NCI-H345 treated with DMSO at 0.1 percent for 48 hours (cell line): ENCODE data around the gene RCAN2.

Source experiments
- DNase-seq: peaks from one replicate; lab custom pipeline; 2025; ENCODE audit not compliant: unreplicated experiment; lab: John Stamatoyannopoulos, UW

RCAN2 gene

DNA sequence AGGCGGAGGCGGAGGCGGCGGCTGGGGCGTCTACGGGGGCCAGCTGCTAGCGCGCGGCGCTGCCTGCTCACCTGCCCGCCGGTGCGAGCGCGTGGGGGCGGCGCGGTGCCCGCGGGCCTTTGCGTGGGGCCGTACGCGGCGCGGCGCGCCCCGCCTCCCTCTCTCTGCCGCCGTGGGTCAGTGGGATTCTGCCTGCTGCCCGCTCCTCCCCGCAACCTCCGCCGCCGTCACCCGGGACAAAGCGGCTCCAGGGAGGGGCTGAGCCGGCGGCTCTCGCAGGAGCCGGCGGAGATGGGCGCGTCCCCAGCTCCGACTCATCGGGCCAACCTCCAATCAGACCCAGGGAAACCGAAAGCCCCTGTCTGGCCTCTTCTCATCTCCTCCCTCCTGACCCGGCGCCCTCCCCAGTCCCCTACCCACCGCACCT lies at the start of gene RCAN2:
Gene RCAN2, minus strand, starts transcription at position 249 of the 427 bp plus-strand sequence.
- DNase-seq, result peak; percentile 41

DNA sequence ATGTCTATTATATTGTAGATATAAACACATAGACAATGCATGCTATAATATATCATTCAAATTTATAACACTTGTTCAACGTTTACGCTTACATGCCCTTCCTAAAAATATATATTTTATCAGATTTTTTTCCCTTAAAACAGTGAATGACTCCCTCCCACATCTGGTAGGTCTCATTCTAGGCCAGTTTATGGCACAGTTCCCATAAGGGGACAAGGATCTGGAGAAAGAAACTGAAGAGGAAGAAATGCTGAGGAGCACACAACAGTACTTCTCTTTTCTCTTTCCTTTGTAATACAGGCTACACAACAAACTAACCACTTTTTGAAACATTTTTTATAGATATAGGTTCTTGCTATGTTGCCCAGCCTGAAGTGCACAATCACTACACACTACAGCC lies 48.6 kb upstream of the RCAN2 start:
- DNase-seq, result no peak

DNA sequence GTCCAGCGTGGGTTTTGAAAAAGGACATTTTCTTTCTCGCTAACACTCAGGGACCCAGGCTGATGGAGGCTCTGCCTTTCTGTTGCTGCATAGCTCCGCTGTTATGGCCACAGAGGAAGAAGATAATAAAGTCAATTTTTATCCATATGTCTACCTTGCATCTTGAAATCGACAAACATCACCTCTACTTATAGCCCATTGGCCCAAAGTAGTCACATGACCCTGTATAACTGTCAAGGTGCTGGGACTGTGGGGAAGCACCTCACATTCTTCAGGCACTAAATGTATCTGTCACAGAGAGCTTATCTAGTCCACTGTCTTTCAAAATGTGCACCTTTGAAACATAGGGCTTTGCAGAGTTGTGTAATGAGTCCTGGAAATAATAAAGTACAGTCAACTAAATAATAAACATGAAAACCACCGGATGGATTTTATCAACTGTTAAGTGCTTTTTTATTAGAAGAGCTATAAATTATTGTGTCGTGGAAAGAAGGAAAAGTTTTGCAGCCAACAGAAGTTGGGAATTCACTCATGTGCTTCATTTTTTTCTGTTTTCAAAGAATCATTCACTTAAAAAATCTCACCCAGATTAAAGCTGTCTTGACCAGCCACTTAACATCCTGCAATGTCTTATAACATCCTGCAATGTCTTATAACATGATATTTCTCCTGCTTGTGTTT lies 47.7 kb upstream of the RCAN2 start:
- no peak for DNase-seq

DNA sequence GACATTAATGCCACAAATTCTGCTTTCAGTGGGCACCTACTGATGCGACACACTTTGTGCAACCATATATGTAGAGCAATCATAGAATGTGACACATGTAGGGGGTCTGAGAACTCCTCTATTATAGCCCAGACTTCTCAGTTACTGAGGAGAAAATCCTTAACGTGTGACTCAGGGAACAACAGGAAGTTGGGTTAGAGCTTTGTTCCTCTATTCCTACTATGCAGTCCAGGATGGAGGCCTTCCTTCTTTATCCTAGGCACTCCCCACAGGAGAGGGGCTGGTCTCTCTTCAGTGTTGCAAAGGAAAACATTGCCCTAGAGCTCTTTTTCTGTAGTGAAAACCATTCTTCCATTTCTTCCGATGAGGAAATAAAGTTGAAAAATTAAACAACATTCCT lies 39.6 kb upstream of the RCAN2 start:
- no peak for DNase-seq

DNA sequence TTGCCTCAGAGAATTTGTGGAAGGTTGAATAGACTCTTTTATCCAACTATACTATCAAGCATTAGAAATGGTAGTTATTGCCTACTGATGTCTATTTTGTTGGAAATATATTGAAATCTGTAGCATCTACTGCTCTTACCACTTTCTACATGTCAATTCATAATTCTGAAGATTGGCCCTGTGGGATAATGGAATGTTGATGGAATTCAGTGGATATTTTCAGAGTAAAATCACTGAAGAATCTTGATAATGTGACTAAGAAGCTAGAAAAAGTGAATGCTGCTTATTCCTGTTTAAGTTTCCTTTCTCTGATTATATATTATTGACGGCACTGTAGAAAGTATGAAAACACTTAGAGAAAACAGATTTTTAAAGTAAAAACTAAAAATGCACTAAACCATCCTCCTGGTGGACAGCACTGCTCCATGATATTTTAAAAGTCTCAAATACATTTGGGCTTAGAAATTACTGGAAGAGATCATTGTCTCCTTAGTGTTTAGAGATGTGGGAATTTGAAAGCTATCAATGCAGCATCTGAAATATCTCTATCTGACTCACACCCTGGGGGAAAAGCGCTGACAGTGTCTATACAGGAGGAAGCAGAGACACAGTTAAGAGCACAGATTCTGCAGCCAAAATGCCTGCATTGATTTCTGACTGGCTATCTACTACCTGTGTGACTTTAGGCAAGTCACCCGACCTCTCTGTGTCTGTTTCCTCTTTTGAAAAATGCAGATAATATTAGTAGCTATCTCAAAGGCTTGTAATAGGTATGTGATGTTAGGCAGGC lies 37.9 kb upstream of the RCAN2 start:
- DNase-seq, result no peak

DNA sequence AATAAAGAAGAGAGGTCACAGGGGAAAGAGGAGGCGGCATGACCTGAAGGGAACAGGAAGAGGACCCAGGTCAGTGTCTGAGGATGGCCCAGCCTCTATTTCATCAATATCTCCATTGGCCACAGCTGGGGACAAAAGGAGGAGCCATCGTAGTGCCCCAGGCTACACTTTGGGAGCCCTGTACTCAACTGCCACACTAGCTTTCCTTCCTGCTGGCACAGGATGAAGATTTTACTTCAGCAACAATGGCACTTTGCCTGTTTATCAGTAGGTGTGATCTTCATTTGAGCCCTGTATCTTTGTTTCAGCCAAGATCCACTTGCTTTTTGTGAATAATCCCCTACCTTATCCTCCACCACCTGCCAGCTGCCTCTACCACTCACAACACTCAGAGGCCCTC lies 35.4 kb upstream of the RCAN2 start:
- DNase-seq, result no peak

DNA sequence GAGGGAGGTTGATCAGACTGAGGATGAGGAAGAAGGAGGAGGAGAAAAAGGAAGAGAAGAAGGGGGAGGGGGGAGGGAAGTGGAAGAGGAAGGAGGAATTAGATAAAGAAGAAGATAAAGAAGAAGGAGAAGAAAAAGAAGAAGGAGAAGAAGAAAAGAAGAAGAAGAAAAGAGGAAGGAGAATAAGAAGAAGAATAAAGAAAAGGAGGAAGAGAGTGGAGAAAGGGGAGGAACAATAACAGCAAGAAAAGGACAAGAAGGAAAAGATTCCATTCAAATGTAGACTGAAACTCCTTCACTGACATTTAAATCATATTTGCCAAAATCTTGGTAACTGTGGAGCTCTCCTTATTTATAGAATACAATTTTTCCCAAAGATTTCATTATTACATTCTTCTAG lies 34.3 kb upstream of the RCAN2 start:
- no peak for DNase-seq

DNA sequence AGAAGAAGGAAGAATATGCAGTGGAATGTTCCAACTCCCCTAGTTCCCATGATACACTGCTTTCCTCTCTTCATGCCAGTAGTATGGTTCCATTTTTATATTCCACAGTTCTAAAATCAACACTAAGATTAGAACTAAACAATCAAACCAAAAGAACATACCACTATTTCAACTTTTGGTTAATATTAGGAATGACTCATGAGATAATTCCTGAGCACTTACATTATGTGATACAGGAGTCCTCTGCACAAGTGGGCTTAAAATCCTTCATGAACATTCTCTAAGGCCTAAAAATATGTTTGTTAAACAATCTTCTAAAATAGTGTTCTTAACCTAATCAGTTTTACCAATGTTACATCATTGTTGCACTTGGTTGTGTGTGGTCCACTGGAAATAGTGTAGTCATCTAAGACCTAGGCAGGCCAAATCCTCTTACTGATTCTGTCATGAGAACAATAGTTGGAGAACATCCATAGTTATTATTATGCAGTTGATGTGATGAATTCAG lies 30.3 kb upstream of the RCAN2 start:
- DNase-seq, result no peak

DNA sequence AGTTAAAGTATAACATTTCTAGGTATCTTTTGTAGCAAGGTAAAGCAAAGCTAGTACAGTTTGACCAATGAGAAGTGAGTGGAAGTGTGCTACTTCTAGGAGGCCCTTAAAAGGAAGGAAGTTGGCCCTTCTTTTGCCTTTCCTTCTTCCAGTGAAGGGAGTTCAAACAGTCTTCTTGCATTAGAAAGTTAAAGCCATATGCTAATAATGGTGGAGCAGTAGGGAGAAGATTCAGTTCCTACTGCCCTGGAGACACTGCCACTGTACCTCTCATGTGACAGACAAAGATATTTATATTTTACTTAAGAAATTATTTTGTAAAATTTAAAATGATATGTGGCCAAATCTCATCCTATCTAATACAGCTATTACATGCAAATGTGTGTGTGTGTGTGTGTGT lies 26.0 kb upstream of the RCAN2 start:
- no peak for DNase-seq

DNA sequence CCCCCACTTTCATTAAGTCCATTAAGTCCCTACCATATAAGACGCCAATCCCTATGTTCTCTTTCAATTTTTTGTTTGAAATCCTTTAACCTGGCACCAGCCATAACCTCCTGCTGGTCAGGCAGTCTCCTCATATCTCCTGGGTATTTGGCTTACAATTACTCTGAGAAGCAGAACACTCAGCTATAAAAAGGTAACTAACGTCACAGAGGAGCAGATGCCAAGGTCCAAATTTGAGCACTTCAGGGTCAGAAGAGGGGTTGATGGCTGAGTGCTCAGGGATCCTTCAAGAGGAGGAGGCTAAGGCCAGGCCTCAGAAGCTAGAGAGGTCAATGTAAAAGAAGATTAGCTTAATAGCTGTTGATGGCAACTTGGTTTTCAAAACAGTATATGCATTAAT lies 22.3 kb upstream of the RCAN2 start:
- no peak for DNase-seq

DNA sequence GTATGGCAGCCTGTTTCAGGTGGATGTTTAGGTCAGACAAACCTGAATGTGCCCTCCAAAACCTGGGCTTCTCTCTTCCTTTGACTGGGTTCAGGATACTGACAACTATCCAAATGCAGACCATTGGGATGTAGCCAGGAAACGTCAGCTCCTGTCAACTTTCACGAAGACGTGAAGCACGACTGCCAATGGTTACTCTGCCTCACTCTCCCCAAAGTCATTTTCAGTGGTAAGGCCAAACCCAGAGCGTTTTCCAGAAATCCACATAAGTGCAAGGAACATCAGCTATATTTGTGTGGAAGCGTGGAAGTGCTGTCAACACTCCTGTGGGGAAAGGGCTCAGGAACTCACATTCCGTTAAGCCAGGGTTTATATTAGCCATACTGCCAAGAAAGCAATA lies 20.1 kb upstream of the RCAN2 start:
- DNase-seq, result no peak

DNA sequence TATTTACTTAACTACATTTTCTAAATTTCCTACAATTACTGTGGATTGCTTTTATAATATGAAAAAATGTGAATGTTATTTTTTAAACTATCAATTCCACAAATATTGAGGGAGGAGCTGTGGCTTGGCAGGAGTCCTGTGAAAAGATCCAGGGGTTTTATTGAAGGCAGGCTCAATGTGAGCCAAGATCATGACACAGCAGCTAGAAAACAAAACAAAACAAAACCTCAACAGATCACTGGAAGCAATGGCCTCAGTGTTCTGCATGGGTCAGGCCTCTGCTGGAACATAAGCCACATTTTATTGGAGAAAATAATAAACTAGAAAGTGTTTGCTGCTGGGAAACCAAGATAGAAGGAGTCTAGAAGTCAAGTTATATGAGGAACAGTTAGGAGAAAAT lies 19.4 kb upstream of the RCAN2 start:
- no peak for DNase-seq

DNA sequence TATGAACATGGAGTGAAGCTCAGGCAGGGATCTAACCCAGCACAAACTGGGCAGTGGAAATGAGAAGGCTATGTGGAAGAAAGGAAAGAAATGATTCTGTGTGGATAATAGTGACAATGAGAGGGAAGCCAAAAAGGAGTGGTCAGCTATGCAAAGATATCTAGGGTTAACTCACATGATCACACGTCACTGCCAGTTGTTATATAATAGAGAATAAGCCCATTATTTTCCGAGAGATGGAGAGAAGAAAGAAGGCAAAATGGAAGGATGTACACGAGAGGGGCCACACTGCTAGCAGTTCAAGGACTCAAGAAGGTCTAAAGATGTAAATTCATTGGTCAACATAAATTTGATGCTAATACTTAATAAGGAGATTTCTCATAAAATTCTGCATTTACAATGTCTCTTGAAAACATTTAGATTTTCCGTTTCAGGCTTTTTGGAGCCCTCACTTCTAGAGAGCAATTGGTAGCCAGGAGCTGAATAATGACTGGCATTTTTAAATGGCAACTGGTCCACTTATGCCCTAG lies 18.8 kb upstream of the RCAN2 start:
- no peak for DNase-seq

DNA sequence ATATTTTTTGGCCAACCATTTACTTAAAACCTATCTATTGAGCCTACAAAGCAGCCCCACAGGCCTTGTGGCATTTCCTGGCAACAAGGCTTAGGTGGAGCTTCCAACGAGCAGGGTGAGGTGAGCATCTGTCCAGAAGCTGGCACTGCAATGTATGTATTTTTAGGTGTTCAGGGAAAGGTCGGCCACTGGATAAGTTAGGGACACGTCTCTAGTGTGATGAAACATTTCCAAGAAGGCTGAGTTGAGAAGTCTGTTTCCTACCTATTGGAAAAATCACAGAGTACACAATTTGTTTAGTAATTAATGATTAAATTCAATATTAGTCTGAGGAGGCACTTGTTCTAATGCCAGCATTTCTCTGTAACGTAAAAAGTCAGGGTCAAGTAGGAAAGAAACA lies 17.8 kb upstream of the RCAN2 start:
- DNase-seq, result no peak

DNA sequence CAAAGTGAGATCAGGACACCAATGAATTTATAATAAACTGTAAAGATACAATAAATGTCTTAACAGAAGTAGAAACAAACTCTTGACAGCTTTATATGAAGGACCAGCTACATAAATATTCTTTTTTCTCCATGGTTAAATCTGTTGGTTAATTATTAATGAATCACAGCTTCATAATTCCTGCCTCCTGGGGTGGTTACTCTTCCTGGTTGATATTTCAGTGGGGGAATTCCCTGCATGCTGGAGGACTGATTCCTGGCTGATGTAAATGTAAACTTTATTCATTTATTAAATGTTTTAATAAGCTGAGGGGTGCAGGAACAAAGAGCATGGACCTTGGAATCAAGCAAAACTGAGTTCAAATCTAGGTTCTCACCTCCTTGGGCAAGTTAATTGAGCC lies 16.2 kb upstream of the RCAN2 start:
- DNase-seq, result no peak

DNA sequence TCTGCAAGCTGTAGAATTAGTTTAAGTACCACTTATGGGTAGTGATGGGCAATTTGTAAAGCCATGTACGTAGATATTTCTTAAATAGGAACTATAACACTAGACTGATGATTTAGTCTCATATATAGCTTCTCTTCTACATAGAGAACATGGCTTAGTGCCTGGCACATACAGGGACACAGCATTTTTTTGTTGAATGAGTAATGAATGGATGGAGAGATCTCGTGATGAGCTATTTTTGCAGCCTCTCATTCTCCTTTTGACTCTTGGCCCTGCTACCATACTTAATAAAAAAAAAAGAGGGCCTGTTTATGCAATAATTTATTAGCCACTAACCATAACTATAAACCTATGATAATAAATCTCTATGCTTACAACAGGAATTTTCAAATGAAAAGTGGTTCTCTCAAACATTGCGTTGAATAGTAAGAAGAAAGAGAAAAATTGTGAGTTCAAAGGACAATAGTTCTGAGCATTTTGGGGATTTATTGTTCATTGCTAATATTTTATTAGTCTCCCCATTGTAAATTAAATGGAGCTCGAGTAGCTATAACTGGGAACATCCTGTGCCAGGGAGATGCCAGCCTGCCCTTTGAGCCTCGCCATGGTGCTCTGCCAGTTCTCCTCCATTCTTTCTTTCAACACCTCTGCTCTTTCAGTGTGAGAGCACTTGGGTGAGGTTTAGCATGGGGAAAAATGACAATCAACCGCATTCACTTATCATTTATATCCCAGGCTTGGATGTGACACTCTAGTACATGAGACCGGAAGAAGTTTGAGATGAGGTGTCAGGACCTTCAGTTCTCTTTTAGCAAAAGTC lies 14.7 kb upstream of the RCAN2 start:
- DNase-seq, result no peak

DNA sequence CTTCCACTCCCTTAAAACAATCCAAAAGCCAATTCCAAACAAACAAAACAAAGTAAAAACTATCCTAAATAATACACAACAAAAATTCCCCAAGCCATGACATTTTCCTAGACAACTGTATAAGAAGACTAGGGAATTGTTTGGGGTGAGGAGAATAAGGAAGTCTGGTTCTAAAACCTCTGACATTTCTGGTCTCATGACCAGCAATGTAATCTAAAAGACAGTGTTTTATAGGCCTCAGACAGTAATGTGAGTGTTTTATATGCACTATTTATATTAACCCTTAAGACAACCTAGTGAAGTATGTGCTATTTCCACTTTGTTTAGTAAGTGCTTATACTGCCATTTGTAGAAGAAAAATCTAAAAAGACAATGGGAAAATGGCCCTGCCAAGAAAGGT lies 13.0 kb upstream of the RCAN2 start:
- DNase-seq, result no peak

DNA sequence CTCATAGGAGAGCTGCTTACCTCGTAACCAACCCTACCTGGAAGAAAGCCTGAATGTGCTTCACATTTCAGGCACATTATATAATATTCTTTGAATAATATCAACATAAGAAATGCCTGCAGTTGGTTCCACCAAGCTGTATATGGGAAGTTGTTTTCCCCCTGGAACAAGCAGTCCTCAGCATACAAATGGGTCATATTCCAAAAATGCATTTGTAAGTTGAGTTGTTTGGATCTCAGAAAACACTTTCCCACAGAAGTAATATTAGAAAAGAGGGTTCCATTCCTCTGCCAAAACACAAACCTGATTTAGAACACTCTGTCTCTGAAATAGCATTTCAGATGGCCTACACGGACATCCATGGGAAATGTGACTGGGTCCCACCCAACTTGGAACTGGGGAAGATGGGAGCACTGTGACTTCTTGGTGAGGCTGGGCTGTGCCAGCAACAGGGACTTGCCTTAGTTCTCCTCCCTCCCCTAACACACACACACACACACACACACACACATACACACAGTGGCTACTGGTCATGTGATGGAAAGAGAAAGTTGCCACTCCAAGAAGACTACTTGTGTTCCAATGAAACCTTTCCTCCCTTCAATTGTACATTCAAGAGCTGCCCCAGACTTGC lies 11.4 kb upstream of the RCAN2 start:
- no peak for DNase-seq

DNA sequence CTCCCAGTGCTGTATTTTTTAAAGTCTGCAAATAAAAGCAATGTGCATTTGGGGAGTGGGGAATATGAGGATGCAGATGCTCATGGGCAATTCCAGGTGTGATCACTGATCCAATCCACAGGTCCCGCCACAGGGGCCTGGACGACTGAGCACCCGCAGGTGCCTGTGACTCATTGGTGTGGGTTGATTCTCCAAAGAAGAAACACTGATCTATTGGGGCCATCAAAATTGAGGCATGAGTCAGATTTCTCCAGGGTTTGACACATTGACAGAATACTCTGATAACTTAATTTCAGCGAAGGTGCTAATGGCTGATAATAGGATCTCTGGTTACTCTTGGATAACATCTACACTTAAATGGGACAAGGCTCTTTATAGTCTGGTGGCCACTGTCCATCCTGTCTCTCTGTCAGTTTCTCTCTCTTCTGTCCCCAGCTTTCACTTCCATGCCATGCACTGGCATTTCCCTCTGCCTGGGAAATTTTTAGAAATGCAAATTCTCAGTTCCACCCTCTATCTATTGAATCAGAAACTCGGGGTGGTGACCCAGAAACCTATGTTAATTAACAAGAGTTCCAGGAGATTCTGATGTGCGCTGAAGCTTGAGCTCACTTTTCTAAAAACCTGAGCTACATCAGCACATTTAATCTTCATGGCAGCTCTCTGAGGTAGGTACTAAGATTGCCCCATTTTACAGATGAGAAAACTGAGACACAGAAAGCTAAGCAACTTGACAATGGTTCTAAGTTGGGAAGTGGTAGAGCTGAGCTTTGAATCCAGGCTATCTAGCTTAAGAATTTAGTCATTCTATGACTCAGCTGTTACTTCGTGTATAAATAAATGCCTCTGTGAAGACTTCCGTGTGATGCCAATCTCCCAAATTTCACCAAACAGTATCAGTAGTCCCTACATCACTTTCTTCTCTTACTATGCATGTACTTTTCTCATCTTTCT lies 10.2 kb upstream of the RCAN2 start:
- DNase-seq, result no peak

DNA sequence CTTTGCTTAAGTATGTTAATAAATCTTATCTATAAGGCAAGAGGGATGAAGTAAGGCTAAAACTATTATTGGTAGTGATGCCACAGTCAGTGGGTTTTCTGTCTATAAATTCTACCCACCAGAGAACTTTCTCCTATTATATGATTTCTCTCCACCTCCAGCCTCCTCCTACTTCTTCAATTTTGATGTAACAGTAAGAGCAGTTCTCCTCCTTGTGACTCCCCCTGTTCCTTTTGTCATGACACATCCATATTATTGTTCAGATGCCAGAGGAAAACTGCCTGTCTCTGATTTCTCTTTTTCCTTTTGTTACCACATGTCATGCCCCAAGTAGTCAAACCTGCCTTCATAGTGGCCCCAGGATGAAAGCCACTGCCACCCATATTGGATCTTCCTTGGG lies 9.1 kb upstream of the RCAN2 start:
- DNase-seq, result no peak
